HFFc6 (cell line): Measurements from ENCODE around the gene PPTC7. TPM values are rescaled to one million over a fixed set of nuclear protein-coding genes. Genes with fewer than 3 reads are reported as not detected.
A peak's percentile ranks its signal among the peaks of the same experiment; 100 is the strongest.
"Not testable (repeated sequence)": the region's sequence is repeated elsewhere in the genome, so short reads cannot be mapped to it uniquely, and the experiment has no call there.

Experiments used
- DNase-seq: peaks from one replicate; pipeline ENCODE4 v3.0.0-alpha.2; 2018
- H3K27ac Mint-ChIP-seq: 2 replicates; pipeline ENCODE4 v1.8.0; 2020; ENCODE audit warnings: mild to moderate bottlenecking, mixed read lengths
- H3K27me3 Mint-ChIP-seq: 2 replicates; pipeline ENCODE4 v1.8.0; 2021; ENCODE audit warnings: mild to moderate bottlenecking, moderate library complexity, mixed read lengths; ENCODE audit not compliant: insufficient read depth
- H3K36me3 Mint-ChIP-seq: 2 replicates; pipeline ENCODE4 v1.8.0; 2021; ENCODE audit warnings: low read depth, mixed read lengths
- H3K4me1 Mint-ChIP-seq: 2 replicates; pipeline ENCODE4 v1.8.0; 2020; ENCODE audit warnings: low read depth, mixed read lengths
- H3K4me3 Mint-ChIP-seq: 2 replicates; pipeline ENCODE4 v1.8.0; 2020; ENCODE audit warnings: mild to moderate bottlenecking, moderate library complexity, mixed read lengths
- H3K9me3 Mint-ChIP-seq: 2 replicates; pipeline ENCODE4 v1.8.0; 2020; ENCODE audit warnings: mild to moderate bottlenecking, mixed read lengths
- total RNA-seq, 6 experiments: library from RNA; stranded (reverse); fragmentation: NEBNext Ultra II Directional; extraction: Animal tissue kit (Norgen Biotek cat#: 25700); gene quantifications; 2 replicates in 1 of 6; 3 replicates in 5 of 6; pipeline ENCODE4 v1.2.3, GENCODE V29; 2021
- TF ChIP-seq, protein P1 (sequence below): fragments of 200-600 bp; sonication (generic); IDR thresholded peaks from 2 replicates; pipeline ENCODE4 v1.5.0; 2021; ENCODE audit warnings: antibody characterized with exemption, mild to moderate bottlenecking

Gene PPTC7
- total RNA-seq, 6 experiments from 2014 or later: 8.9 to 13.6 (median 12.0) TPM

DNA sequence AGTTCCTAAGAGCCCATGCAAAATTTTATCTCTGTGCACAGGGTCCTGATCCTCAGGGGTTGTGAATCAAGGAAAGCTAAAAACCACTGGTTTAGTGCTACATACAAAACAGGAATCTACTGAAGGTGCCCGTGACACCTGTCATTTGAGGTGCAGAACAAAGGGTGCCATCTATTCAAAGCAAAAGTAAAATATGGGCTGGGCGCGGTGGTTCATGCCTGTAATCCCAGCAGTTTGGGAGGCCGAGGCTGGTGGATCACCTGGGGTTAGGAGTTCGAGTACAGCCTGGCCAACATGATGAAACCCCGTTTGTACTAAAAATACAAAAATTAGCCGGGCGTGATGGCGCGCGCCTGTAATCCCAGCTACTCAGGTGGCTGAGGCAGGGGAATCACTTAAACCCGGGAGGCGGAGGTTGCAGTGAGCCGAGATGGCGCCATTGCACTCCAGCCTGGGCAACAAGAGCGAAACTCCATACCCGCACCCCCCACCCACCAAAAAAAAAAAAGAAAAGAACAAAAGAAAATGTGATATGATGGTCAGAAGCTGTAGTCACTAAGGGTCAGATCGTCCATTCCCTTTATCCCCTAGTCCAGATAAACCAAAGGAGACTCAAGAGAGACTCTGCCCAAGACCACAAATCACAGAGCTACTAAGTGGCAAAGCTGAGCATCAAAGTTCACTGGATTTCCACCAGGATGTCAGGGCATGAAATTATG lies 3.4 kb downstream of the PPTC7 start:
- H3K27ac Mint-ChIP-seq: peak overlapping the region; percentile 98; the same call in 1 of the 2 replicates
- peaks cover 57% of the 10 kb centered on the region for H3K4me1 Mint-ChIP-seq
- H3K36me3 Mint-ChIP-seq: no peaks in the 10 kb centered on the region
- DNase-seq: no peak
- 0 out of 2 replicates have a peak, but pooled peaks cover 2% of the 10 kb centered on the region for H3K27me3 Mint-ChIP-seq
- TF ChIP-seq, protein P1, sequence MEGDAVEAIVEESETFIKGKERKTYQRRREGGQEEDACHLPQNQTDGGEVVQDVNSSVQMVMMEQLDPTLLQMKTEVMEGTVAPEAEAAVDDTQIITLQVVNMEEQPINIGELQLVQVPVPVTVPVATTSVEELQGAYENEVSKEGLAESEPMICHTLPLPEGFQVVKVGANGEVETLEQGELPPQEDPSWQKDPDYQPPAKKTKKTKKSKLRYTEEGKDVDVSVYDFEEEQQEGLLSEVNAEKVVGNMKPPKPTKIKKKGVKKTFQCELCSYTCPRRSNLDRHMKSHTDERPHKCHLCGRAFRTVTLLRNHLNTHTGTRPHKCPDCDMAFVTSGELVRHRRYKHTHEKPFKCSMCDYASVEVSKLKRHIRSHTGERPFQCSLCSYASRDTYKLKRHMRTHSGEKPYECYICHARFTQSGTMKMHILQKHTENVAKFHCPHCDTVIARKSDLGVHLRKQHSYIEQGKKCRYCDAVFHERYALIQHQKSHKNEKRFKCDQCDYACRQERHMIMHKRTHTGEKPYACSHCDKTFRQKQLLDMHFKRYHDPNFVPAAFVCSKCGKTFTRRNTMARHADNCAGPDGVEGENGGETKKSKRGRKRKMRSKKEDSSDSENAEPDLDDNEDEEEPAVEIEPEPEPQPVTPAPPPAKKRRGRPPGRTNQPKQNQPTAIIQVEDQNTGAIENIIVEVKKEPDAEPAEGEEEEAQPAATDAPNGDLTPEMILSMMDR: no peak
- H3K4me3 Mint-ChIP-seq: peak overlapping the region; percentile 84; the same call in 1 of the 2 replicates
- no peaks in the 10 kb centered on the region for H3K9me3 Mint-ChIP-seq

- H3K27ac Mint-ChIP-seq: peak overlapping the region; percentile 98
- no peaks in the 10 kb centered on the region for H3K36me3 Mint-ChIP-seq
- H3K4me1 Mint-ChIP-seq: peaks cover 50% of the 10 kb centered on the region
- TF ChIP-seq, protein P1: no peak
- H3K9me3 Mint-ChIP-seq: no peaks in the 10 kb centered on the region
- DNase-seq: no peak
- H3K4me3 Mint-ChIP-seq: peak overlapping the region; percentile 84
- H3K27me3 Mint-ChIP-seq: 0 out of 2 replicates have a peak, but pooled peaks cover 2% of the 10 kb centered on the region
Observed at GRCh38 chr12:110578694-110579534, 4.2 kb downstream of the PPTC7 start.

DNA sequence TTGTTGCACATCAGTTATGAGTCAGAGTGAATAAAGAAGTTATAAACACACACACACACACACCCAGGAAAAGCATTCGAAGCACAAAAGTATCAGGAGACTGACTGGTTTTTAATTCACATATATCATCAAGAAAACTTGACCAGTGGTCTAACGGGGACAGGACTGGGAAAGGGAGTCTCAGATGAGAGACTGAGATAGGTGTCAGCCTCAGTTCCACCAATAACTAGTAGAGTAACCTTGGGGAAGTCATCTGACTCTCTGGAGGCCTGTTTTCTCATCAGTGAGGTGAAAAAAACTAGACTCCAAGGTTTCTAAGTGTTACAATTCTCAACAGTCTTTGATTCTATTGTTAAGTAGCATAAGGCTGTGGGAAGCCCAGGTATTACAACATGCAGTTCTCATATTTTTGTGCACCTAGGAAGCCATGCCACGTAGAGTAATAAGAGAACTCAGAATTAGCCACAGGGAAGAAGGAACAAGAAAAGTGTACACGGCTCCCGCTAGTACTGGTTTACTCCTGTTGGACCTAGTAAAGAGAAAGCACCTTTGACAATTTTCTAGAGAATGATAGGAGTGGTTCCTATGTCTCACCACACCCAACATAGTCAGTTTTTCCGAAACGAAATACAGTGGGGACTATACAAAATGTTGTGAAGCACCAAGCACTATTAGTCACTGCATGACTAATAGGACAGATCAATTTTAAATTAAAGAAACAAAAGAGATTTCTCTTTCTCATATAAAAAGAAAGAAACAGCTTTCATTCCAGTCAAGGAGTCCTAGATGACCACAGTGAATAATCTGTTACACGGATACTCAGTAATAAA lies 5.0 kb downstream of the PPTC7 start:
- Mint-ChIP-seq H3K4me3 (peak overlapping the region; percentile 84), H3K27me3 (0 out of 2 replicates have a peak, but pooled peaks cover 2% of the 10 kb centered on the region), H3K9me3 (no peaks in the 10 kb centered on the region), H3K27ac (peak overlapping the region; percentile 98), H3K4me1 (peaks cover 43% of the 10 kb centered on the region), H3K36me3 (0 out of 2 replicates have a peak, but pooled peaks cover 3% of the 10 kb centered on the region)
- DNase-seq: peak; percentile 86
- TF ChIP-seq, protein P1: no peak

- Mint-ChIP-seq H3K27ac (peak overlapping the region; percentile 12; the same call in 1 of the 2 replicates), H3K4me1 (peaks cover 37% of the 10 kb centered on the region), H3K36me3 (peaks cover 15% of the 10 kb centered on the region), H3K9me3 (peaks cover 10% of the 10 kb centered on the region), H3K27me3 (0 out of 2 replicates have a peak, but pooled peaks cover 2% of the 10 kb centered on the region), H3K4me3 (no peak overlapping the region)
- TF ChIP-seq, protein P1: no peak
- no peak for DNase-seq
Observed at GRCh38 chr12:110576504-110576903, 6.6 kb downstream of the PPTC7 start.

DNA sequence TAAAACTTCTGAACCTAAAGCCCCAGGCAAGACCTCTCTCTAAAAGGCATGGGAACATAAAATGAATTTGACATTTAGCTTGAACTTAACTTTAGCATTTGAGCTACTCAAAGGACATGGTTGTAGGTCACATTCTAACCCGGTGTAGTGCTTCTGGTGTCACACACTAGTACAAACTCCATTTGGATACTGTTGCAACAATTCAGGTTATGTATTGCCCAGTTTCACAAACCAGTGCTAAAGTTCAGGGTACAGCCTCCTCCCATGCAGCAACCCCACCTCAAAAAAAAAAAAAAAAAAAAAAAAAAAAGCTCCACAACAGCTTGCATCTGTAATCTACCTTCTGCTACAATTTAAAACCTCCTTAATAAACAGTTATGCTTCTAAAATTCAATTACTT lies 7.8 kb downstream of the PPTC7 start:
- H3K36me3 Mint-ChIP-seq: peaks cover 17% of the 10 kb centered on the region
- H3K4me1 Mint-ChIP-seq: peaks cover 33% of the 10 kb centered on the region
- no peak overlapping the region for H3K27ac Mint-ChIP-seq
- H3K9me3 Mint-ChIP-seq: peaks cover 17% of the 10 kb centered on the region
- H3K27me3 Mint-ChIP-seq: 0 out of 2 replicates have a peak, but pooled peaks cover 2% of the 10 kb centered on the region
- TF ChIP-seq, protein P1: no peak
- no peak overlapping the region for H3K4me3 Mint-ChIP-seq
- no peak for DNase-seq

DNA sequence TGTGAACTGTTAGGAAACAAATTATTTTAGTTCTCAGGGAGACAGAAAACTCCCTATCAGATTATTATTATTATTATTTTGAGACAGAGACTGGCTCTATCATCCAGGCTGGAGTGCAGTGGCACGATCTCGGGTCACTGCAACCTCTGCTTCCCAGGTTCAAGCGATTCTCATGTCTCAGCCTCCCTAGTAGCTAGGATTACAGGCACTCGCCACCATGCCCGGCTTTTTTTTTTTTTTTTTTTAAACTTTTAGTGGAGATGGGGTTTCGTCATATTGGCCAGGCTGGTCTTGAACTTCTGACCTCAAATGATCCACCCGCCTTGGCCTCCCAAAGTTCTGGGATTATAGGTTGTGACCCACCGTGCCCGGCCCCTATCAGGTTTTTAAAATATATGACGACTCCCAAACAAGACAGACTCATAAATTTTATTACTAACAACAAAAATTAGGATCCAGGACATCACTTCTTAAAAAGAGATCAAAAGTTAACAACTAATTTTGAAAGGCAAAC lies 8.3 kb downstream of the PPTC7 start:
- H3K27ac Mint-ChIP-seq, DNase-seq, H3K4me3 Mint-ChIP-seq, H3K27me3 Mint-ChIP-seq: not testable (repeated sequence)
- Mint-ChIP-seq H3K4me1 (peaks cover 33% of the 10 kb centered on the region), H3K9me3 (peaks cover 19% of the 10 kb centered on the region), H3K36me3 (peaks cover 20% of the 10 kb centered on the region)
